RWPE1 (cell line): Measurements from ENCODE around the gene DNAJC17.

ENCODE experiments used
- CTCF ChIA-PET: fragments of 350-600 bp; sonication (Branson Sonifier 250); formaldehyde crosslinking; extraction: SDS; loops from one replicate; lab custom pipeline; 2021; lab: Yijun Ruan, JAX
- POLR2A ChIA-PET: fragments of 400-600 bp; formaldehyde crosslinking; extraction: SDS; loops from one replicate; lab custom pipeline; 2020; ENCODE audit warnings: antibody characterized with exemption; ENCODE audit not compliant: low non-redundant PET; lab: Yijun Ruan, JAX
- DNase-seq: peaks from one replicate; pipeline ENCODE4 v3.0.0; 2012; ENCODE audit warnings: low spot score
- H3K27ac ChIP-seq: fragments of 450-650 bp; 2 replicates; pipeline ENCODE4 v1.5.1; 2017
- CTCF ChIP-seq: fragments of 450-650 bp; conservative IDR thresholded peaks from 2 replicates; pipeline ENCODE4 v1.5.1; 2017; ENCODE audit warnings: low read depth, mild to moderate bottlenecking

Gene DNAJC17

GRCh38 chr15:40825661-40826422 is 18.6 kb upstream of the DNAJC17 start:
- no peak for TF ChIP-seq CTCF
- ChIA-PET POLR2A (no interaction called here), CTCF (no interaction called here)
- H3K27ac ChIP-seq = no peak overlapping the region
- no peak for DNase-seq

- CTCF ChIA-PET = interaction anchor here (1.2 kb wide), 1 partner anchor 34 kb away, joined by 4 read pairs; no protein-coding TSS in a partner anchor
- TF ChIP-seq CTCF = no peak
- no peak overlapping the region for H3K27ac ChIP-seq
- DNase-seq = no peak
- POLR2A ChIA-PET = no interaction called here
These were observed 16.5 kb upstream of the DNAJC17 start for GRCh38 chr15:40823572-40824343.

- no peak overlapping the region for H3K27ac ChIP-seq
- ChIA-PET CTCF (interaction anchor here (0.7 kb wide), 1 partner anchor 22 kb away, joined by 3 read pairs; no protein-coding TSS in a partner anchor), POLR2A (no interaction called here)
- DNase-seq = no peak
- TF ChIP-seq CTCF = no peak
These were observed 13.9 kb upstream of the DNAJC17 start for GRCh38 chr15:40821195-40821594.

GRCh38 chr15:40819048-40819447 is 11.8 kb upstream of the DNAJC17 start:
- ChIA-PET POLR2A (no interaction called here), CTCF (no interaction called here)
- no peak for TF ChIP-seq CTCF
- no peak overlapping the region for H3K27ac ChIP-seq
- DNase-seq = no peak

GRCh38 chr15:40815042-40815698 is 7.9 kb upstream of the DNAJC17 start:
- peak overlapping the region; percentile 35 for H3K27ac ChIP-seq
- ChIA-PET POLR2A (interaction anchor here (0.9 kb wide), 1 partner anchor 13 kb away, joined by 4 read pairs; the partner anchor contains the start of gene PPP1R14D), CTCF (interaction anchor here (0.7 kb wide), 1 partner anchor 707 kb away, joined by 3 read pairs; the partner anchor contains the start of gene BMF)
- no peak for TF ChIP-seq CTCF
- DNase-seq = no peak

- CTCF ChIA-PET = no interaction called here
- no peak for DNase-seq
- no peak for TF ChIP-seq CTCF
- peak overlapping the region; percentile 48 for H3K27ac ChIP-seq
- POLR2A ChIA-PET = no interaction called here
These were observed 5.6 kb upstream of the DNAJC17 start for GRCh38 chr15:40812721-40813425.
